Measurements from ENCODE around the gene SNX32.

- TF ChIP-seq, protein P1, sequence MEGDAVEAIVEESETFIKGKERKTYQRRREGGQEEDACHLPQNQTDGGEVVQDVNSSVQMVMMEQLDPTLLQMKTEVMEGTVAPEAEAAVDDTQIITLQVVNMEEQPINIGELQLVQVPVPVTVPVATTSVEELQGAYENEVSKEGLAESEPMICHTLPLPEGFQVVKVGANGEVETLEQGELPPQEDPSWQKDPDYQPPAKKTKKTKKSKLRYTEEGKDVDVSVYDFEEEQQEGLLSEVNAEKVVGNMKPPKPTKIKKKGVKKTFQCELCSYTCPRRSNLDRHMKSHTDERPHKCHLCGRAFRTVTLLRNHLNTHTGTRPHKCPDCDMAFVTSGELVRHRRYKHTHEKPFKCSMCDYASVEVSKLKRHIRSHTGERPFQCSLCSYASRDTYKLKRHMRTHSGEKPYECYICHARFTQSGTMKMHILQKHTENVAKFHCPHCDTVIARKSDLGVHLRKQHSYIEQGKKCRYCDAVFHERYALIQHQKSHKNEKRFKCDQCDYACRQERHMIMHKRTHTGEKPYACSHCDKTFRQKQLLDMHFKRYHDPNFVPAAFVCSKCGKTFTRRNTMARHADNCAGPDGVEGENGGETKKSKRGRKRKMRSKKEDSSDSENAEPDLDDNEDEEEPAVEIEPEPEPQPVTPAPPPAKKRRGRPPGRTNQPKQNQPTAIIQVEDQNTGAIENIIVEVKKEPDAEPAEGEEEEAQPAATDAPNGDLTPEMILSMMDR (IDR thresholded peaks at IDR 0.05), result no peak
- TF ChIP-seq POLR2A (IDR thresholded peaks at IDR 0.05), result no peak
Observed at GRCh38 chr11:65887723-65888162, 54.0 kb downstream of the SNX32 start.
